GM18505 (cell line): ENCODE measurements around the gene INKA2.
"Not testable (repeated sequence)": the region's sequence is repeated elsewhere in the genome, so short reads cannot be mapped to it uniquely, and the experiment has no call there.

Source experiments
- ATAC-seq: cut with Tn5 transposase; IDR thresholded peaks from one replicate; pipeline ENCODE4 v1.9.1; 2021; ENCODE audit not compliant: unreplicated experiment
- POLR2A ChIP-seq: IDR thresholded peaks from 4 replicates; pipeline ENCODE4 v1.6.1; 2011; ENCODE audit warnings: borderline replicate concordance; ENCODE audit not compliant: insufficient read depth, insufficient read length; ENCODE audit errors: extremely low read depth

Gene INKA2

GRCh38 chr1:111745675-111746613 lies 6.7 kb upstream of the INKA2 start:
- no peak for TF ChIP-seq POLR2A
- no peak for ATAC-seq

- ATAC-seq = no peak
- TF ChIP-seq POLR2A = no peak
These were observed 4.5 kb upstream of the INKA2 start for GRCh38 chr1:111743679-111744101.

GRCh38 chr1:111742938-111743549 lies 3.8 kb upstream of the INKA2 start:
- no peak for ATAC-seq
- TF ChIP-seq POLR2A = no peak

GRCh38 chr1:111742292-111742691 lies 3.1 kb upstream of the INKA2 start:
- ATAC-seq = not testable (repeated sequence)

- no peak for ATAC-seq
- no peak for TF ChIP-seq POLR2A
These were observed 950 bp upstream of the INKA2 start for GRCh38 chr1:111739925-111740765.

- TF ChIP-seq POLR2A = no peak
- ATAC-seq = peak; percentile 50
These were observed 580 bp downstream of the INKA2 start for GRCh38 chr1:111738436-111739193.

- no peak for TF ChIP-seq POLR2A
- no peak for ATAC-seq
These were observed 1.1 kb downstream of the INKA2 start for GRCh38 chr1:111738133-111738435.

- ATAC-seq = no peak
- TF ChIP-seq POLR2A = no peak
These were observed 1.7 kb downstream of the INKA2 start for GRCh38 chr1:111737216-111738132.

- TF ChIP-seq POLR2A = no peak
- no peak for ATAC-seq
These were observed 2.5 kb downstream of the INKA2 start for GRCh38 chr1:111736548-111737215.

- TF ChIP-seq POLR2A = no peak
- ATAC-seq = no peak
These were observed 3.2 kb downstream of the INKA2 start for GRCh38 chr1:111735858-111736544.

GRCh38 chr1:111735321-111735720 lies 3.9 kb downstream of the INKA2 start:
- no peak for TF ChIP-seq POLR2A

More at GRCh38 chr1:111735321-111735720, 3.9 kb downstream of the INKA2 start:
- ATAC-seq = no peak
